NCI-H128 (cell line): Measurements from ENCODE around the gene ZEB1.
"Not testable (repeated sequence)": the region's sequence is repeated elsewhere in the genome, so short reads cannot be mapped to it uniquely, and the experiment has no call there.

ENCODE experiments used
- DNase-seq: peaks from one replicate; lab custom pipeline; 2025; ENCODE audit not compliant: unreplicated experiment; lab: John Stamatoyannopoulos, UW

The ZEB1 gene

GRCh38 chr10:31364238-31364637, 45.2 kb downstream of the ZEB1 start:
- not testable (repeated sequence) for DNase-seq

GRCh38 chr10:31366703-31367102, 47.7 kb downstream of the ZEB1 start:
- DNase-seq: no peak

GRCh38 chr10:31368724-31369123, 49.7 kb downstream of the ZEB1 start:
- no peak for DNase-seq

- no peak for DNase-seq
Measured at GRCh38 chr10:31372439-31372838, 53.4 kb downstream of the ZEB1 start.

GRCh38 chr10:31374146-31374696, 55.2 kb downstream of the ZEB1 start:
- DNase-seq: no peak

GRCh38 chr10:31381171-31381570, 62.2 kb downstream of the ZEB1 start:
- no peak for DNase-seq

- DNase-seq: no peak
Measured at GRCh38 chr10:31381766-31382316, 62.8 kb downstream of the ZEB1 start.

GRCh38 chr10:31383810-31384588, 65.0 kb downstream of the ZEB1 start:
- DNase-seq: no peak

- DNase-seq: no peak
Measured at GRCh38 chr10:31384589-31384949, 65.6 kb downstream of the ZEB1 start.

- DNase-seq: no peak
Measured at GRCh38 chr10:31390804-31391203, 71.8 kb downstream of the ZEB1 start.

GRCh38 chr10:31393844-31394243, 74.8 kb downstream of the ZEB1 start:
- no peak for DNase-seq

GRCh38 chr10:31395695-31396094, 76.7 kb downstream of the ZEB1 start:
- no peak for DNase-seq

GRCh38 chr10:31396376-31396775, 77.4 kb downstream of the ZEB1 start:
- no peak for DNase-seq

GRCh38 chr10:31397852-31398251, 78.8 kb downstream of the ZEB1 start:
- no peak for DNase-seq

GRCh38 chr10:31399171-31399570, 80.2 kb downstream of the ZEB1 start:
- no peak for DNase-seq

- DNase-seq: no peak
Measured at GRCh38 chr10:31399631-31400030, 80.6 kb downstream of the ZEB1 start.

- DNase-seq: peak; percentile 25
Measured at GRCh38 chr10:31401287-31401686, 82.3 kb downstream of the ZEB1 start.

GRCh38 chr10:31404640-31405039, 85.6 kb downstream of the ZEB1 start:
- no peak for DNase-seq

GRCh38 chr10:31405829-31406228, 86.8 kb downstream of the ZEB1 start:
- DNase-seq: not testable (repeated sequence)

GRCh38 chr10:31412397-31412796, 93.4 kb downstream of the ZEB1 start:
- not testable (repeated sequence) for DNase-seq

- DNase-seq: no peak
Measured at GRCh38 chr10:31413325-31413724, 94.3 kb downstream of the ZEB1 start.

- no peak for DNase-seq
Measured at GRCh38 chr10:31418481-31418880, 99.5 kb downstream of the ZEB1 start.
